OCI-LY7 (cell line): ENCODE results near the gene PWWP2B.

Experiments used
- EZH2phosphoT487 ChIP-seq: fragments of 200-600 bp; sonication (generic); IDR thresholded peaks from 2 replicates; pipeline ENCODE4 v1.6.1; 2018; ENCODE audit warnings: low read depth, borderline replicate concordance, mild to moderate bottlenecking, mixed run types, antibody characterized with exemption, low read length, moderate library complexity, mixed read lengths
- TF ChIP-seq, protein P1 (sequence below): fragments of 200-600 bp; sonication (generic); conservative IDR thresholded peaks from 2 replicates; pipeline ENCODE4 v1.5.1; 2014; ENCODE audit warnings: mild to moderate bottlenecking, antibody characterized with exemption, low read length, moderate library complexity, mixed read lengths

DNA sequence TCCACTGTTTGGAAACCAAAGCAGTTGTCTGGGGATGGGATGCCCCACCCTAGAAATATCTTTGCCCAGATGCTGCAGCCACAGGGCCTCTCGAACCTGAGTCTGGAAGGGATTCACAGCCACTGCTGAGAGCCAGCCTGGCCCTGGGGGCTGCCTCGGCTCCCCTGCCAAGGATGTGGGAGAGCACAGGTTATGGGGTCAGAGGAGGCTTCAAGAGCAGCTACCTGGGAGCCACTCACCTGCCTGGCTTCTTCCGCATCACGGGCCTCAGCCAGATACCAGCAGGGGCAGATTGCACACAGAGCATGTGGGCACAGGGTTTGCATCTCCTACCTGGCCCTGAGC lies 5.4 kb upstream of the PWWP2B start:
- TF ChIP-seq, protein P1, sequence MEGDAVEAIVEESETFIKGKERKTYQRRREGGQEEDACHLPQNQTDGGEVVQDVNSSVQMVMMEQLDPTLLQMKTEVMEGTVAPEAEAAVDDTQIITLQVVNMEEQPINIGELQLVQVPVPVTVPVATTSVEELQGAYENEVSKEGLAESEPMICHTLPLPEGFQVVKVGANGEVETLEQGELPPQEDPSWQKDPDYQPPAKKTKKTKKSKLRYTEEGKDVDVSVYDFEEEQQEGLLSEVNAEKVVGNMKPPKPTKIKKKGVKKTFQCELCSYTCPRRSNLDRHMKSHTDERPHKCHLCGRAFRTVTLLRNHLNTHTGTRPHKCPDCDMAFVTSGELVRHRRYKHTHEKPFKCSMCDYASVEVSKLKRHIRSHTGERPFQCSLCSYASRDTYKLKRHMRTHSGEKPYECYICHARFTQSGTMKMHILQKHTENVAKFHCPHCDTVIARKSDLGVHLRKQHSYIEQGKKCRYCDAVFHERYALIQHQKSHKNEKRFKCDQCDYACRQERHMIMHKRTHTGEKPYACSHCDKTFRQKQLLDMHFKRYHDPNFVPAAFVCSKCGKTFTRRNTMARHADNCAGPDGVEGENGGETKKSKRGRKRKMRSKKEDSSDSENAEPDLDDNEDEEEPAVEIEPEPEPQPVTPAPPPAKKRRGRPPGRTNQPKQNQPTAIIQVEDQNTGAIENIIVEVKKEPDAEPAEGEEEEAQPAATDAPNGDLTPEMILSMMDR: no peak
- no peak for TF ChIP-seq EZH2phosphoT487
